Measurements from ENCODE around the gene HERPUD1. TPM values are rescaled to one million over a fixed set of nuclear protein-coding genes. Genes with fewer than 3 reads are reported as not detected.

HERPUD1 gene
- total RNA-seq, 1 donor from 2014 or later, result 110 TPM

DNA sequence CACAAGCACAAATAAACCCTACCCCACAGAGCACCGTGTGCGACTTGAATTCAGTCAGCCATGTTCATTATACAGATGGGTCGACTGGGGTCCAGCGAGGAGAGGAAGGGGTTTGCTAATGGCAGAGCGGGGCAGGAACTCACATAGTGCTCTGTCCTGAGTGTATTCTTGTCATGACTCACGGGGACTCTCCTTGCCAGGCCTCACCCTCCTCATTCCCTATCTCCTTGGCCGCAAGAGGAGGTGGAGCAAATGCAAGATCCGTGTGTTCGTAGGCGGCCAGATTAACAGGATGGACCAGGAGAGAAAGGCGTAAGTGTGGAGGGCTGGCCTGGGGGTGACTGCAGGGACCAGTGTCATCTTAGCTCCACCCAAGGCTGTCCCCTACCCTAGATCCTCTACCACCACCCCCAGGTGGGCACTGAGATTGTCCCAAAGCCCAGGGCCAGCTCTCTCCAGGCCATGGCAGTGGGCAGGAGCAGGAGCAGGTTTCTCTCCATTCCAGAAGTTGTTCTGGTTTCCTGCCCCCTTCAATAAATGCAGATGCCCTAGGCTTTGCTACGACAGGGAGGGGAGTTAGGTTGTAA lies 37.5 kb upstream of the HERPUD1 start:
- H3K36me3 ChIP-seq (ENCODE audit: control insufficient read depth, insufficient read depth, low read length), result no peaks in the 10 kb centered on the region
- TF ChIP-seq, protein P1, sequence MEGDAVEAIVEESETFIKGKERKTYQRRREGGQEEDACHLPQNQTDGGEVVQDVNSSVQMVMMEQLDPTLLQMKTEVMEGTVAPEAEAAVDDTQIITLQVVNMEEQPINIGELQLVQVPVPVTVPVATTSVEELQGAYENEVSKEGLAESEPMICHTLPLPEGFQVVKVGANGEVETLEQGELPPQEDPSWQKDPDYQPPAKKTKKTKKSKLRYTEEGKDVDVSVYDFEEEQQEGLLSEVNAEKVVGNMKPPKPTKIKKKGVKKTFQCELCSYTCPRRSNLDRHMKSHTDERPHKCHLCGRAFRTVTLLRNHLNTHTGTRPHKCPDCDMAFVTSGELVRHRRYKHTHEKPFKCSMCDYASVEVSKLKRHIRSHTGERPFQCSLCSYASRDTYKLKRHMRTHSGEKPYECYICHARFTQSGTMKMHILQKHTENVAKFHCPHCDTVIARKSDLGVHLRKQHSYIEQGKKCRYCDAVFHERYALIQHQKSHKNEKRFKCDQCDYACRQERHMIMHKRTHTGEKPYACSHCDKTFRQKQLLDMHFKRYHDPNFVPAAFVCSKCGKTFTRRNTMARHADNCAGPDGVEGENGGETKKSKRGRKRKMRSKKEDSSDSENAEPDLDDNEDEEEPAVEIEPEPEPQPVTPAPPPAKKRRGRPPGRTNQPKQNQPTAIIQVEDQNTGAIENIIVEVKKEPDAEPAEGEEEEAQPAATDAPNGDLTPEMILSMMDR (IDR thresholded peaks at IDR 0.05; ENCODE audit: insufficient read depth, low read length, severe bottlenecking), result no peak
- peaks cover 4% of the 10 kb centered on the region for H3K27me3 ChIP-seq (ENCODE audit: control insufficient read depth, insufficient read depth, low read length)
- FAIRE-seq (no peak), DNase-seq (ENCODE audit: low read depth) (no peak)
- no peak overlapping the region for H3K4me3 ChIP-seq (ENCODE audit: low read depth, low read length)

DNA sequence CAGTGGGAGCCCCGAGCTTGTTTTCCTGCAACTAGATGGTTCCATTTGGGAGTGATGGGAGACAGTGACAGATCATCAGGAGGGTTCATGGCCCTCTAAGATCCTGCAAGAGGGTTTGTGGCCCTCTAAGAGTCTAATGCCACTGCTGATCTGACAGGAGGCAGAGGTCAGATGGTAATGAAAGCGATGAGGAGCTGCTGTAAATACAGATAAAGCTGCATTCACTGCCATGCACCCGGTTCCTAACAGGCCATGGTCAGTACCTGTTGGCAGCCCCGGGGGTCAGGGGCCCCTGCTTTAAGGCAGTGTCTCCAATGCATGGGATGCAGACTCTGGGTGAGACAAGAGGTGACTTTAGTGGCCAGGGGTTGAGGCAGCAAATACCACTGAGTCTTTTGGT lies 36.1 kb upstream of the HERPUD1 start:
- no peaks in the 10 kb centered on the region for H3K36me3 ChIP-seq (ENCODE audit: control insufficient read depth, insufficient read depth, low read length)
- FAIRE-seq, result no peak
- no peak for DNase-seq (ENCODE audit: low read depth)

DNA sequence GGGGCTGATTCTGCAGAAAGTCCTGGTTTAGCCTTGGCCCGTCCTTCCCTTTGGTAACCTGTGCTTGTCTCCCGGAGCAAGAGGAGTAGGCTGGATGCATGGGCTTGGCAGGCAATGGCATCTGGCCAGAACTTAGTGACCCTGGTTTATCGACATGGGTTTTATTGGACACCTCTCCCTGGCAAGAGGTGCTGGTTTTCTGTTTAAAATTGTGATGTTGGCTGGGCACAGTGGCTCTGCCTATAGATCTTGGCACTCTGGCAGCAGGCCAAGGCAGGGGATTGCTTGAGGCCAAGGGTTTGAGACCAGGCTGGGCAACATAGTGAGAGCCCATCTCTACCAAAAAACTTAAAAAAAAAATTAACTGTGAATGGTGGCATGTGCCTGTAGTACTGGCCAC lies 35.7 kb upstream of the HERPUD1 start:
- TF ChIP-seq, protein P1 (IDR thresholded peaks at IDR 0.05; ENCODE audit: insufficient read depth, low read length, severe bottlenecking), result no peak
- Histone ChIP-seq H3K4me3 (ENCODE audit: low read depth, low read length) (no peak overlapping the region), H3K36me3 (ENCODE audit: control insufficient read depth, insufficient read depth, low read length) (no peaks in the 10 kb centered on the region), H3K27me3 (ENCODE audit: control insufficient read depth, insufficient read depth, low read length) (peaks cover 5% of the 10 kb centered on the region)
- DNase-seq (ENCODE audit: low read depth), result no peak
- no peak for FAIRE-seq

More for the DNA sequence above, 36.1 kb upstream of the HERPUD1 start:
- no peak overlapping the region for H3K4me3 ChIP-seq (ENCODE audit: low read depth, low read length)
- peaks cover 5% of the 10 kb centered on the region for H3K27me3 ChIP-seq (ENCODE audit: control insufficient read depth, insufficient read depth, low read length)
- TF ChIP-seq, protein P1 (IDR thresholded peaks at IDR 0.05; ENCODE audit: insufficient read depth, low read length, severe bottlenecking), result no peak

DNA sequence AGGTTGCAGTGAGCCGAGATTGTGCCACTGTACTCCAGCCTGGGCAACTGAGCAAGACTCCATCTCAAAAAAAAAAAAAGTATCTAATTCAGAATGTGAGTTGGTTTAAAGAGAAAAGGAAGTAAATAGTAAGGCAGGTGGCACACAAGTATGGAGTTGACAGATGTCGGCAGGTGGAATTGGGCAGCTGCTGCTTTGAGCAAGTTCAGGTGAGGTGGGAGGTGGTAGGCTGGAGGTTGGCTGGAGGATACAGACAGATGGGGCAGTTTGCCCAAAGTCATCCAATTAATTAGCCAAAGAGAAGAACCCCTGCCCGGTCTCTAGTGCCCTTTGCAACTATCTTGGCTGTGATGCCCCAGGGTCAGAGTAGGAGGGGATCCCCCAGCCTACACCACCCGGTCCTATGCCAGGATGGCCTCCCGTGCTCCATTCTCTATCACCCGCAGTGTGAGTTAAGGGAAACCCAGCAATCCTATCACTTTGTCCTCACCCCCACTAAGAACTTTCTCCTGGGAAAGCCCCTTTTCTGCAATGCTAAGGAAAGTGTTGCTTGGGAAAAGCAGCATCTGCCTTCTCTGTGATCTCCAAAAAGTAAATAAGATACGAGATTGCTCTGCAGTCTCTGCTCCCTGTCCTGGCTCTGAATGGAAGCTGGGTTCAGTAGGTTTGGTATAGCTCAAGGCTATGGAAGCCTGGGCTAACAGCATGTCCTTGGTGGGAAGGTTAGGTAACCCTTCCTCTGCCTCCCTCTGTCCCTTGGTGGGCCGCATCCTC lies 34.7 kb upstream of the HERPUD1 start:
- H3K4me3 ChIP-seq (ENCODE audit: low read depth, low read length), result no peak overlapping the region
- FAIRE-seq (no peak), DNase-seq (ENCODE audit: low read depth) (no peak)
- H3K36me3 ChIP-seq (ENCODE audit: control insufficient read depth, insufficient read depth, low read length), result no peaks in the 10 kb centered on the region
- TF ChIP-seq, protein P1 (IDR thresholded peaks at IDR 0.05; ENCODE audit: insufficient read depth, low read length, severe bottlenecking), result no peak
- peaks cover 5% of the 10 kb centered on the region for H3K27me3 ChIP-seq (ENCODE audit: control insufficient read depth, insufficient read depth, low read length)

DNA sequence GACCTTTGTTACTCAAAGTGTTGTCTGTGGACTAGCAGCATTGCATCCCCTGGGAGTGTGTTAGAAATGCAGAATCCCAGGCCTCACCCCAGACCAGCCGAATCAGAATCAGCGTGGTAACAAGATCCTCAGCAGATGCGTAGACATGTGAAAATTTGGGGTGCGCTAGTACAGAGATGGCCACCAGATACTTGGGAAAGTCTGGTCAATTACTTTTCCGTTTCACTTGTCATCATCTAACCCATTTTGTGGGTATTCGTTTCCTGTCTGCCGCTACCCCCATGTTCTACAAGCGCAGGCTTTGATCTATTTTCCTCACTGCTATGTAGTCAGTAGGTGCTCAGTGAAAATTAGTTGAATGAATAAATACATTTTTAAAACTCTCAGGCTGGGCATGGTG lies 33.1 kb upstream of the HERPUD1 start:
- DNase-seq (ENCODE audit: low read depth) (no peak), FAIRE-seq (no peak)
- no peaks in the 10 kb centered on the region for H3K36me3 ChIP-seq (ENCODE audit: control insufficient read depth, insufficient read depth, low read length)
- H3K27me3 ChIP-seq (ENCODE audit: control insufficient read depth, insufficient read depth, low read length), result peaks cover 5% of the 10 kb centered on the region
- no peak overlapping the region for H3K4me3 ChIP-seq (ENCODE audit: low read depth, low read length)
- TF ChIP-seq, protein P1 (IDR thresholded peaks at IDR 0.05; ENCODE audit: insufficient read depth, low read length, severe bottlenecking), result no peak
